Stimulated activated CD4-positive, alpha-beta T cell treated with anti-CD3 and anti-CD28 coated beads, TNF-alpha, amount 100 ng/mL, for 4 hours (primary cell): ENCODE results near the gene PKNOX1.
"Not testable (repeated sequence)": the region's sequence is repeated elsewhere in the genome, so short reads cannot be mapped to it uniquely, and the experiment has no call there.

Experiments
- DNase-seq, 3 experiments: peaks; one replicate each; pipeline ENCODE4 v3.0.0-alpha.2; 2020; ENCODE audit warnings: low read depth in 3 of 3

PKNOX1 gene

GRCh38 chr21:43053112-43053511, 78.8 kb downstream of the PKNOX1 start:
- not testable (repeated sequence) for DNase-seq

DNA sequence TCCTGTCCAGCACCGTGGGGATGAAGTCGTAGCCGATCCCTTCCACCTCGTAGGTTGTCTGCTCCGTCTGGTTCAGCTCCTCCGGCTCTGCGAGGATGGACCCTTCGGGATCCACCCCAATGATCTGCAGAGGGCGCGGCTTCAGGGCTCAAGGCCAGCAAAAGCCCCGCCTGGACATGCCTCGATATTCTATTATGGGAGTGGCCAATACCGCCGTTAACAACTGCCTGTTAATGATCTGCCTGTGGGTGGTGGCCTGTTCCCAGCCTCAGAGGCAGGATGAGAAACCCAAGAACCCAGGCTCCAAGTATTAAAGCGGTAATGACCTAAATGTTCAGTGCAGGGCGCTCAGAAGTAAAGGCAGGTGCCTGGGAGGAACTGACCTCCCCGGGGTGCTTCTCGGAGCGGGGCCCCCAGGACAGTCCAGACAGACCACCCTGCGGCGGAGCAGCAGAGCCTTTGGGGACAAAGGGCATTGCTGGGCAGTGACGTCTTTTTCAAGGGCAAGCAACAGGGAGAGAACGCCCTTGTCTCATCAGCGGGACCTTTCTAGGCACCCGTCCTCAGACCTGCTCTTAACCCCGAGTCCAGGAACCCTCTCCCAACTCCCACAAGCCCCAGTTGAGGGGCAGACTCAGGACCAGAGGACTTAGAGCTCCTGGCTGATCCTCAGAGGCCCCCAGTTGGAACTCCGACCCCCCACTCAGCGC, 88.7 kb downstream of the PKNOX1 start:
- DNase-seq = not testable (repeated sequence)

GRCh38 chr21:43064265-43064917, 90.0 kb downstream of the PKNOX1 start:
- DNase-seq = not testable (repeated sequence)

DNA sequence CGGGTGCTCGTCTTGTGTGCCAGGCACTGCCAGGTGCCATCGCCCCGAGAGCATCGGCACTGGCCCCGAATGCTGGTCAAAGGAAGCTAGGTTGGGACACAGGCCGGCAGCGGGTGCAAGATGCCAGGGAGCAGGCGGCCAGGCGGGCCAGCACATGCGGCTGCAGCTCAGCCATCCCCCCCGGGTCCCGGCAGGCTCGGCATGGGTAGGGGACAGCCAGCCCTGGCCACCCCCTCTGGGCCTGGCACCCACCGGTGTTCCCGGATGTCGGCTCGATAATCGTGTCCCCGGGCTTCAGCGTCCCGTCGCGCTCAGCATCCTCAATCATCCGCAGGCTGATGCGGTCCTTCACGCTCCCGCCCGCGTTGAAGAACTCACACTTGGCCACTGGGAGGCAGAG, 91.6 kb downstream of the PKNOX1 start:
- not testable (repeated sequence) for DNase-seq

DNA sequence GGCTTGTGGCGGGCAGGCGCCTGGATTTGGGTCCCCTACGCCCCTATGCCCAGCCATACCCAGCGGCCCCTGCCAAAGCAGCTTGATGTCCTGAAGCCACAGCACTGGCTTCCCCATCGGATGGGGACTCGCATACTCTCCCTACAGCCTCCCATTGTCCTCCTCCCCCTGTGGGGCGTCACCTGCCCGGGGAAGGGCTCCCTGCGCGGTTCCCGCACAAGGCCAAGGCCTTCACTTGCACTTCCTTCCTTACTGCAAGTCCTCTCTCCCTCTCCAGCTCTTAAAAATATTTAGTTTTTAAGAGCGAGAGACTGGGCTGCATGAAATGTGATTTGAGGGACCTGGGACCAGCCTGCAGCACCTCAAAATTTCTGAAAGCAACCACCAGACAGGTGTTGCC, 92.3 kb downstream of the PKNOX1 start:
- DNase-seq = not testable (repeated sequence)

DNA sequence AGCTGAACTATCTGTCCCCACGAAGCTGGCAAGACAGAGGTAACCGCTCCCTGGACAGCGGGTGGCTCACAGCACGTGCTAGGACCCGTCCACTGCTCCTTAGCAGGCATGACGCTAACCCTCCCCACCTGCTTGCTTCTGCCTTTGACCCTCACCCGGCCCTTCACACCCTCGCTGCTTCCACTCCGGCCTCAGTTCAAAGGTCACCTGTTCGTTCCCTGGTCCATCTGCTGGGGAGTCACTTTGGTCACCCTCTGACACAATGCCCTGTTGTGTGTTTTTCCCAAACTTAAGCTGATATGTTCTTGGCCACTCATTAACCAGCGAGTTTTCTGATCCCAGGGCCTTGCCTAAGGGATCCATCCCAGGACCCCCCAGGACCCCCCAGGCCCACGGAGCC, 93.7 kb downstream of the PKNOX1 start:
- not testable (repeated sequence) for DNase-seq

GRCh38 chr21:43069682-43070081, 95.3 kb downstream of the PKNOX1 start:
- not testable (repeated sequence) for DNase-seq

GRCh38 chr21:43072742-43073141, 98.4 kb downstream of the PKNOX1 start:
- not testable (repeated sequence) for DNase-seq

DNA sequence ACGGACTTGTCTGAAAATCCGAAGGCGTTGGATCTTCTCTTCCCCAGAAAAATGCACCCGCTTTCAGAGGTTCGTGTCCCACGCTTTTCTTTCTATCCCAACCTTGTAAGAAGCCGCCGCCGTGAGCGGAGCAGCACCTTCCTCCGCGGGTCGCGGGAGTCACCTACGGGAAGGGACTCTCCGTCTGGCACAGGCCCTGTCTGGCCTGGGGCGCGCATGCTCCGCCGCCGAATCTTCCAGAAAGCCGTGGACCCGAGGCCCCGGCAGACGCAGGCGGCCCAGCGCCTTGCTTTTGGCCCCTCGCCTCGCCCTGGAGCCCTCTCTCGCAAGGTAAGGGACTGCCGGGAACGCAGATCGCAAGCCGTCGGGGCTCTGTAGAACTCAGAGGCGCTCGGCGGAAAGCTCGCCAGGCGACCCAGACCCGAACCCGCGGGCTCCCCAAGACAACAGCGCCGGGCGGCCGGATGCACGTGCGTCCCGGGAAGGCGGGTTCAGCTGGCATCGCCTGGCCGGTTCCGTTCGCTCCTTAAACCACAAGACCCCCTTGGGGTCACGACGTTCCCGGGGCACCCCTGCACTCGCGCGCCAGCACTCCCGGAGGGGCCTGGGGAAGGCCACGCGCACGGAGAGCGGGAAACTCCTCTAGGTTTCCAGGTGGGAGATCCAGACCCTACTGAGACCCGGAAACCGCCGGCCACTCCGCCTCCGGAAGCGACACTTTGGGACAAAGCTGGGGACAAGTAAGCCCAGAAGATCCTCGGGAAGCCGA, 100.2 kb downstream of the PKNOX1 start:
- DNase-seq = not testable (repeated sequence)

DNA sequence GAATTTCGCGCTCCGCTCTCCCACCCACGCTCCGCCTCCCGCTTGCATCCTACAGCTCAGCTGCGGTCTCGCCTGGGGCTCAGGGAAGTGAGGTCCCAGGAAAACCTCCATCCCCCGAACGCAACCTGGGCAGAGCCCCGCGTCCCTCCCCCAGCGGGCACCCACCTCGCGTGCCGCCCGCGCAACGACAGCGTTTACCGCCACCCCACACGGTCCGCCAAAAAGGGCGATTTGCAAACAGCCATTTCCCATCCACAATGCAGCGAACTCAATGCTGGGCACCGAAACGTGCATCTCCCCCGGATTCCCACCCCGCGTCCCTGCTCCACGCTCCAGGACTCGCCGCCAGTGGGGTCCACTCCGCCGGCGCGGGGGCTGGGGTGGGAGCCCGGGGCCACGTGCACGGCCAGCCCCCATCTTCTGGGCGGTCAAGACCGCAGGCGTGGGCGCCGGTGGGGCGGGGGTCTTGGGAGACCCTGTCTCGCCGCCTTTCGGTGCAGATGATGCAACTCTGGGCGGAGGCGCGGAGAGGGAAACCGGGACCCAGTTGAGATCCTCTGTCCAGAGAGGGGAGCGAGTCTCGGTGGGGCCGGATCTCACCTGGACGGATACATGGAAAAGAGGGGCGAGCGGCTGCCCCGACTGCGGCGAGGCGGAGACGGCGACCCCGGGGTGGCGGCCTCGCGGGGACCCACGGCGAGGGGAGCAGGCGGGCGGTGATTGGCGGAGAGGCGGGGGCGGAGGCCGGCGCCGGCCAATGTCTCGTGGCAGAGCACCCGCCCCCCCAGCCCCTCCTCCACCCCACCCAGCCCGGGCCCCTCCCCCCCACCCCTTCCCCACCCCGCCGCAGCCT, 101.0 kb downstream of the PKNOX1 start, which contains the start of gene CBS:
Gene CBS (minus strand): TSS at position 666 of the 853 bp plus-strand sequence. CDS start 3,642 bp downstream, outside the sequence.
- DNase-seq = not testable (repeated sequence)

DNA sequence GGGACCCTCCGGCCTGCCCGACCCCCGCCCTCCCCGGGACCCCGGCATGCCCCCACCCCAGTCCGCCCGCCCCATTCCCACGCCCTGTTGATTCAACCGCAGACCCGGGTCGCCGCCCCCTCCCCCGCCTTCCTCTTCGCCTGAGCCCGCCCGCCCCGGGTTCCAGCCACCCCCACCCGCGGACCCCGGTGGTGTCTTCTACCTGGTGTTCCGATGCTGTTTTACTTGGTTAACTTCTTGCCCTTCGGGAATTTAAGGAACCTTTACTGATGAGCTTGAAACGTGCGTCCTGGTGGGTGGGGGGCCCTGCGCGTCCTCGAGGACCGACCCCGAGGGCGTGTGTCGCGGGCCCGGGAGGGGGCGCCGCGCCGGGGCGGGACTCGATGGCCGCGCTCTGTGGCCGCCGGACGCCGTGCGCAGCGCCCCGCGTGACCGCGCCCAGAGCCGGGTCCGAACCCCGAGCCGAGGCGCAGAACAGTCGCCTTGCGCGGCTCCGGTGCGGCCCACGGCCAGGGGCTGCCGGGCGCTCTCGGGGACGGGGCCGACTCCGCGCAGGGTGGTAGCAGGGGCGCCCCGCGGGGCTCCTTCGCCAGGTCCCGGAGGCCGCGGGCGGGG, 101.8 kb downstream of the PKNOX1 start:
- not testable (repeated sequence) for DNase-seq

DNA sequence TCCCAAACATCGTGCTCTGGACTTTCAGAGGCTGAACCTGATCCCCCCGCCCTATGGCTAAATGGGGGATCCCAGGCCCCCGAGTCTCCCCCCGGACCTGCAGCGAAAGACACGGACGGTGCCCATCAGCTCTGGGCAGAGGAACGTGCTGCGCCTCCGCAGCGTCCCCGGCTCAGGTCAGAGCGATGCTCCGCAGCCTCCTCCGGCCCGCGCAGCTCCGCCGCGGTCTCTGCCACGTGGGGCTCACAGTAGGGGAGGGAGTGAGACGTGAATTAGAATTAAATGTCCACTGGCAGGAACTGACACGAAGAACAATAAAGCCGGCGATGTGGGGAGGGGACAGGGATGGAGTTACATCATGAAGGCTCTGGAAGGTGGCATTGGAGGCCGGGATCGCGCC, 102.3 kb downstream of the PKNOX1 start:
- DNase-seq = not testable (repeated sequence)

GRCh38 chr21:43082587-43083300, 108.4 kb downstream of the PKNOX1 start:
- not testable (repeated sequence) for DNase-seq
